GM23338 (cell line): ENCODE results near the gene ZIC5. TPM values are rescaled to one million over a fixed set of nuclear protein-coding genes. Genes with fewer than 3 reads are reported as not detected.

Experiments used
- ATAC-seq: fragments of 200-7000 bp; cut with Tn5 transposase; 3 replicates; pipeline ENCODE4 v1.9.1; 2020
- DNase-seq: peaks from one replicate; pipeline ENCODE4 v3.0.0-alpha.2; 2015; ENCODE audit warnings: low spot score
- H2AFZ ChIP-seq: fragments of 200-600 bp; sonication (generic); 2 replicates; pipeline ENCODE4 v1.8.0; 2016; ENCODE audit warnings: antibody characterized with exemption, mild to moderate bottlenecking, moderate library complexity
- H3F3A ChIP-seq: fragments of 200-600 bp; sonication (generic); replicated peaks from 2 replicates; pipeline ENCODE4 v1.8.0; 2017; ENCODE audit warnings: antibody characterized with exemption, mixed run types, low read depth
- H3K27ac ChIP-seq: fragments of 200-600 bp; sonication (generic); 2 replicates; pipeline ENCODE4 v1.6.1; 2016; ENCODE audit warnings: low read depth
- H3K27me3 ChIP-seq: fragments of 200-600 bp; sonication (generic); 2 replicates; pipeline ENCODE4 v1.8.0; 2016; ENCODE audit warnings: mild to moderate bottlenecking, mixed run types, moderate library complexity; ENCODE audit not compliant: insufficient read depth
- H3K36me3 ChIP-seq: fragments of 200-600 bp; sonication (generic); 2 replicates; pipeline ENCODE4 v1.8.0; 2016; ENCODE audit warnings: mild to moderate bottlenecking; ENCODE audit not compliant: insufficient read depth
- H3K4me1 ChIP-seq: fragments of 200-600 bp; sonication (generic); 2 replicates; pipeline ENCODE4 v1.8.0; 2016; ENCODE audit warnings: mild to moderate bottlenecking, moderate library complexity; ENCODE audit not compliant: insufficient read depth
- H3K4me2 ChIP-seq: fragments of 200-600 bp; sonication (generic); 2 replicates; pipeline ENCODE4 v1.7.1; 2017; ENCODE audit warnings: mixed run types
- H3K4me3 ChIP-seq: fragments of 200-600 bp; sonication (generic); 2 replicates; pipeline ENCODE4 v1.6.1; 2016; ENCODE audit warnings: mixed run types
- H3K79me2 ChIP-seq: fragments of 200-600 bp; sonication (generic); replicated peaks from 2 replicates; pipeline ENCODE4 v1.8.0; 2017; ENCODE audit warnings: mild to moderate bottlenecking; ENCODE audit not compliant: insufficient read depth
- H3K9me2 ChIP-seq: fragments of 200-600 bp; sonication (generic); 2 replicates; pipeline ENCODE4 v1.8.0; 2017; ENCODE audit not compliant: insufficient read depth
- H4K20me1 ChIP-seq: fragments of 200-600 bp; sonication (generic); replicated peaks from 2 replicates; pipeline ENCODE4 v1.8.0; 2017; ENCODE audit warnings: mild to moderate bottlenecking; ENCODE audit not compliant: insufficient read depth
- H3K27ac Mint-ChIP-seq: 2 replicates; pipeline ENCODE4 v1.8.0; 2020; ENCODE audit warnings: inconsistent platforms, mild to moderate bottlenecking, moderate library complexity, mixed read lengths
- H3K27me3 Mint-ChIP-seq: 3 replicates; pipeline ENCODE4 v1.8.0; 2022; ENCODE audit warnings: low read depth, mild to moderate bottlenecking, moderate library complexity, mixed read lengths, inconsistent platforms; ENCODE audit not compliant: insufficient read depth, poor library complexity
- H3K36me3 Mint-ChIP-seq: 3 replicates; pipeline ENCODE4 v1.8.0; 2021; ENCODE audit warnings: low read depth, mild to moderate bottlenecking, inconsistent platforms, moderate library complexity, mixed read lengths
- H3K4me1 Mint-ChIP-seq: 3 replicates; pipeline ENCODE4 v1.8.0; 2020; ENCODE audit warnings: mild to moderate bottlenecking, inconsistent platforms, mixed read lengths
- H3K4me3 Mint-ChIP-seq: 3 replicates; pipeline ENCODE4 v1.8.0; 2021; ENCODE audit warnings: moderate library complexity, mild to moderate bottlenecking, inconsistent platforms, mixed read lengths
- H3K9me3 Mint-ChIP-seq: 3 replicates; pipeline ENCODE4 v1.8.0; 2020; ENCODE audit warnings: moderate library complexity, mild to moderate bottlenecking, inconsistent platforms, mixed read lengths
- CREB1 ChIP-seq: fragments of 250-450 bp; sonication (Bioruptor Pico); IDR thresholded peaks from 2 replicates; pipeline ENCODE4 v1.5.0; 2020; ENCODE audit warnings: low read depth, mild to moderate bottlenecking, moderate library complexity
- EZH2 ChIP-seq: fragments of 200-600 bp; sonication (generic); IDR thresholded peaks from one replicate; pipeline ENCODE4 v1.8.0; 2017; ENCODE audit warnings: antibody characterized with exemption, mild to moderate bottlenecking, low read depth; ENCODE audit not compliant: unreplicated experiment
- EZH2phosphoT487 ChIP-seq: fragments of 200-600 bp; sonication (generic); IDR thresholded peaks from one replicate; pipeline ENCODE4 v1.8.1; 2018; ENCODE audit warnings: antibody characterized with exemption; ENCODE audit not compliant: unreplicated experiment
- JUNB ChIP-seq: IDR thresholded peaks from one replicate; pipeline ENCODE4 v1.6.1; 2016; ENCODE audit warnings: antibody characterized with exemption; ENCODE audit not compliant: unreplicated experiment
- NANOG ChIP-seq: IDR thresholded peaks from 2 replicates; pipeline ENCODE4 v1.6.1; 2016; ENCODE audit warnings: antibody characterized with exemption, borderline replicate concordance
- POLR2AphosphoS5 ChIP-seq: IDR thresholded peaks from 2 replicates; pipeline ENCODE4 v1.6.1; 2016; ENCODE audit warnings: antibody characterized with exemption, low read depth
- STAT1 ChIP-seq: IDR thresholded peaks from one replicate; pipeline ENCODE4 v1.6.1; 2016; ENCODE audit warnings: antibody characterized with exemption; ENCODE audit not compliant: unreplicated experiment
- ZNF114 ChIP-seq: fragments of 250-450 bp; sonication (Bioruptor Pico); IDR thresholded peaks from 2 replicates; pipeline ENCODE4 v1.5.0; 2020; ENCODE audit warnings: mild to moderate bottlenecking, moderate library complexity
- ZNF331 ChIP-seq: fragments of 250-450 bp; sonication (Bioruptor Pico); IDR thresholded peaks from 2 replicates; pipeline ENCODE4 v1.5.0; 2020; ENCODE audit warnings: low read depth, mild to moderate bottlenecking, moderate library complexity
- ZNF462 ChIP-seq: fragments of 250-450 bp; sonication (Bioruptor Pico); IDR thresholded peaks from 2 replicates; pipeline ENCODE4 v1.5.0; 2020; ENCODE audit warnings: mild to moderate bottlenecking, moderate library complexity
- polyA plus RNA-seq: library from polyadenylated mRNA; unstranded; fragments of >200 nt; fragmentation: Nextera tagmentation; extraction: Ambion mirVana; gene quantifications from 2 replicates; pipeline ENCODE4 v1.2.1, GENCODE V29; 2016
- total RNA-seq: library from RNA; depleted of rRNA; stranded (reverse); fragments of >200 nt; shearing (Covaris generic); gene quantifications from 2 replicates; pipeline ENCODE4 v1.2.3, GENCODE V29; 2014
- TF ChIP-seq, protein P1 (sequence below), 2 experiments: fragments of 200-600 bp in 1 of 2; sonication (generic) in 1 of 2; conservative IDR thresholded peaks; 2 replicates each; pipeline versions ENCODE4 v1.5.1 to v1.6.1; 2016 to 2017; ENCODE audit warnings: antibody characterized with exemption in 2 of 2, low read depth in 2 of 2, mild to moderate bottlenecking in 2 of 2, moderate library complexity in 1 of 2
- TF ChIP-seq, protein P2 (sequence below): IDR thresholded peaks from one replicate; pipeline ENCODE4 v1.6.1; 2018; ENCODE audit warnings: antibody characterized with exemption; ENCODE audit not compliant: unreplicated experiment
- TF ChIP-seq, protein P3 (sequence below): IDR thresholded peaks from 2 replicates; pipeline ENCODE4 v1.6.1; 2016; ENCODE audit warnings: antibody characterized with exemption

ZIC5 gene
- total and polyA plus RNA-seq, 2 experiments from 2014 or later, result 14.1 to 28.0 TPM

DNA sequence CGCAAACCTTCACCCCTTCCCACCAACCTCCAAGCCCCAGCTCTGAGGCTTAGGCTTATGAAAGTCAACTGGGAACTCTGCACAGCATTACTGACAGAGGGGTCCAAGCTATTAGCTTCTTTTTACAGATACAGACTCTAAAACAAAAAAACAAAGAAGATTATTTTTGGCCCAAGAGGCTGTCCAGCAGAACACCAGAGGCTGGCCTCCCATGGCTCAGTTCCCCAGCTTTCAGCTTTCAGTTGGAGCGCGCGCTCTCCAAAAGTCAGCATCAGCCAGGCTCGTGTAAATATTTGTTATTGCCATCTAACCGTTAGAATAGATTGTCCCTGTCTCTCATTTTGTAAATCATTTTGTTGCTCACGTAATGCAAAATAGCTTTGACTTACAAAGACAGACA lies 58.4 kb downstream of the ZIC5 start:
- no peaks in the 10 kb centered on the region for H3K36me3 ChIP-seq
- H3K4me1 ChIP-seq, result peaks cover 20% of the 10 kb centered on the region
- no peaks in the 10 kb centered on the region for H3K79me2 ChIP-seq
- peaks cover 26% of the 10 kb centered on the region for H3K4me1 Mint-ChIP-seq
- no peak overlapping the region for H3K4me3 ChIP-seq
- TF ChIP-seq JUNB (no peak), EZH2 (no peak), ZNF331 (CRISPR knock-in tag) (no peak), ZNF114 (CRISPR knock-in tag) (no peak), POLR2AphosphoS5 (no peak), STAT1 (no peak), EZH2phosphoT487 (no peak), NANOG (no peak), ZNF462 (CRISPR knock-in tag) (no peak), CREB1 (CRISPR knock-in tag) (no peak)
- TF ChIP-seq, protein P1, sequence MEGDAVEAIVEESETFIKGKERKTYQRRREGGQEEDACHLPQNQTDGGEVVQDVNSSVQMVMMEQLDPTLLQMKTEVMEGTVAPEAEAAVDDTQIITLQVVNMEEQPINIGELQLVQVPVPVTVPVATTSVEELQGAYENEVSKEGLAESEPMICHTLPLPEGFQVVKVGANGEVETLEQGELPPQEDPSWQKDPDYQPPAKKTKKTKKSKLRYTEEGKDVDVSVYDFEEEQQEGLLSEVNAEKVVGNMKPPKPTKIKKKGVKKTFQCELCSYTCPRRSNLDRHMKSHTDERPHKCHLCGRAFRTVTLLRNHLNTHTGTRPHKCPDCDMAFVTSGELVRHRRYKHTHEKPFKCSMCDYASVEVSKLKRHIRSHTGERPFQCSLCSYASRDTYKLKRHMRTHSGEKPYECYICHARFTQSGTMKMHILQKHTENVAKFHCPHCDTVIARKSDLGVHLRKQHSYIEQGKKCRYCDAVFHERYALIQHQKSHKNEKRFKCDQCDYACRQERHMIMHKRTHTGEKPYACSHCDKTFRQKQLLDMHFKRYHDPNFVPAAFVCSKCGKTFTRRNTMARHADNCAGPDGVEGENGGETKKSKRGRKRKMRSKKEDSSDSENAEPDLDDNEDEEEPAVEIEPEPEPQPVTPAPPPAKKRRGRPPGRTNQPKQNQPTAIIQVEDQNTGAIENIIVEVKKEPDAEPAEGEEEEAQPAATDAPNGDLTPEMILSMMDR (conservative IDR thresholded peaks at IDR 0.05; ENCODE audit: low read depth in 2 of 2), result no peak
- TF ChIP-seq, protein P2, sequence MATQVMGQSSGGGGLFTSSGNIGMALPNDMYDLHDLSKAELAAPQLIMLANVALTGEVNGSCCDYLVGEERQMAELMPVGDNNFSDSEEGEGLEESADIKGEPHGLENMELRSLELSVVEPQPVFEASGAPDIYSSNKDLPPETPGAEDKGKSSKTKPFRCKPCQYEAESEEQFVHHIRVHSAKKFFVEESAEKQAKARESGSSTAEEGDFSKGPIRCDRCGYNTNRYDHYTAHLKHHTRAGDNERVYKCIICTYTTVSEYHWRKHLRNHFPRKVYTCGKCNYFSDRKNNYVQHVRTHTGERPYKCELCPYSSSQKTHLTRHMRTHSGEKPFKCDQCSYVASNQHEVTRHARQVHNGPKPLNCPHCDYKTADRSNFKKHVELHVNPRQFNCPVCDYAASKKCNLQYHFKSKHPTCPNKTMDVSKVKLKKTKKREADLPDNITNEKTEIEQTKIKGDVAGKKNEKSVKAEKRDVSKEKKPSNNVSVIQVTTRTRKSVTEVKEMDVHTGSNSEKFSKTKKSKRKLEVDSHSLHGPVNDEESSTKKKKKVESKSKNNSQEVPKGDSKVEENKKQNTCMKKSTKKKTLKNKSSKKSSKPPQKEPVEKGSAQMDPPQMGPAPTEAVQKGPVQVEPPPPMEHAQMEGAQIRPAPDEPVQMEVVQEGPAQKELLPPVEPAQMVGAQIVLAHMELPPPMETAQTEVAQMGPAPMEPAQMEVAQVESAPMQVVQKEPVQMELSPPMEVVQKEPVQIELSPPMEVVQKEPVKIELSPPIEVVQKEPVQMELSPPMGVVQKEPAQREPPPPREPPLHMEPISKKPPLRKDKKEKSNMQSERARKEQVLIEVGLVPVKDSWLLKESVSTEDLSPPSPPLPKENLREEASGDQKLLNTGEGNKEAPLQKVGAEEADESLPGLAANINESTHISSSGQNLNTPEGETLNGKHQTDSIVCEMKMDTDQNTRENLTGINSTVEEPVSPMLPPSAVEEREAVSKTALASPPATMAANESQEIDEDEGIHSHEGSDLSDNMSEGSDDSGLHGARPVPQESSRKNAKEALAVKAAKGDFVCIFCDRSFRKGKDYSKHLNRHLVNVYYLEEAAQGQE, result no peak
- TF ChIP-seq, protein P3, sequence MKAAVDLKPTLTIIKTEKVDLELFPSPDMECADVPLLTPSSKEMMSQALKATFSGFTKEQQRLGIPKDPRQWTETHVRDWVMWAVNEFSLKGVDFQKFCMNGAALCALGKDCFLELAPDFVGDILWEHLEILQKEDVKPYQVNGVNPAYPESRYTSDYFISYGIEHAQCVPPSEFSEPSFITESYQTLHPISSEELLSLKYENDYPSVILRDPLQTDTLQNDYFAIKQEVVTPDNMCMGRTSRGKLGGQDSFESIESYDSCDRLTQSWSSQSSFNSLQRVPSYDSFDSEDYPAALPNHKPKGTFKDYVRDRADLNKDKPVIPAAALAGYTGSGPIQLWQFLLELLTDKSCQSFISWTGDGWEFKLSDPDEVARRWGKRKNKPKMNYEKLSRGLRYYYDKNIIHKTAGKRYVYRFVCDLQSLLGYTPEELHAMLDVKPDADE, result no peak
- H2AFZ ChIP-seq, result no peak overlapping the region; the same call in 1 of the 2 replicates
- no peak for DNase-seq
- ATAC-seq, result no peak
- no peak overlapping the region for H3K4me3 Mint-ChIP-seq
- no peak overlapping the region for H3K4me2 ChIP-seq
- 0 out of 2 replicates have a peak, but pooled peaks cover 5% of the 10 kb centered on the region for H3F3A ChIP-seq
- peaks cover 3% of the 10 kb centered on the region; the same call in 1 of the 3 replicates for H3K36me3 Mint-ChIP-seq
- no peaks in the 10 kb centered on the region for H3K27me3 ChIP-seq
- H4K20me1 ChIP-seq, result no peaks in the 10 kb centered on the region
- H3K9me2 ChIP-seq, result no peaks in the 10 kb centered on the region; the same call in 1 of the 2 replicates
- H3K9me3 Mint-ChIP-seq, result no peaks in the 10 kb centered on the region; the same call in 2 of the 3 replicates
- no peak overlapping the region for H3K27ac Mint-ChIP-seq
- peaks cover 8% of the 10 kb centered on the region for H3K27me3 Mint-ChIP-seq
- no peak overlapping the region for H3K27ac ChIP-seq
